ENCODE data around the gene HNRNPA2B1. TPM values are rescaled to one million over a fixed set of nuclear protein-coding genes. Genes with fewer than 3 reads are reported as not detected.
"Not testable (repeated sequence)": the region's sequence is repeated elsewhere in the genome, so short reads cannot be mapped to it uniquely, and the experiment has no call there.

Gene HNRNPA2B1
- total and polyA plus RNA-seq, 2 of the 4 experiments (the other 2 are of a cell fraction) = 49.3 to 515 TPM

DNA sequence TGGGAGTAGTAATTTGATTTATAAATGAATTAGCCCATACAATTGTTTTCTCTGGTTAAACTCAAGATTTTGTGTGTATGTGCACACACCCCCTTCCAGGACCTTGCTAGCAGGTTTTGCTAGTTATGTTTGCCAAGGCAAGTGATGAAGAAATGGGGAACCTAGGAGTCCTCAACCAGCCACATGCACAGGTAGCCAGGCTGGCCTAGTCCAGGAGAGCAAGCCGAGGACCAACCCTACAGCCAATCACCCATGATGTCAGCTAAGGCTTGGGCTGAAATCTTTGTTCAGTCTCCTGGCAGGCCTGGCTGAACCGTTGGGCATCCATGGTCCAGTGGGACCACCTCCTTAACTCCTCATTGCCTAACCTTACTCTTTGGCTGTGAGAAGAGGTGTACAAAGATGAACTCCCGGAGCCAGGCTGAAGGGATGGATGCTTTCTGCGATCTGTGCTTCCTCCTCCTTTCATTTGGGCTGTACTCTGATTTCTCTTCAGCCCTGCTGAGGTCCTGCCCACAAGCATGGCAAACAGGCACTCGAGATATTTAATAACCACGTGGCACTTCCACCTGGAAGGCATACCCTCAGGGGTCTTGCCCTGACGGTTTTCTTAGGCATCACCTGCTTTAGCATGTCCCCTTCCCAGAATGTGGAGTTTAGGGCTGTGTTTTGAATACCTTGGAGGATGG lies 22.1 kb downstream of the HNRNPA2B1 start:
- Histone ChIP-seq H2BK20ac (ENCODE audit: low read depth, low read length) (no peak overlapping the region), H3K36me3 (ENCODE audit: control insufficient read depth, insufficient read depth, low read length) (no peaks in the 10 kb centered on the region), H3K79me1 (ENCODE audit: low read depth in 1 of 2, low read length in 2 of 2) (no peaks in the 10 kb centered on the region), H2BK5ac (ENCODE audit: low read depth, low read length, poor library complexity, severe bottlenecking) (no peak overlapping the region), H3K4ac (ENCODE audit: low read depth, low read length) (no peak overlapping the region), H3K9me1 (ENCODE audit: insufficient read depth, low read length) (no peaks in the 10 kb centered on the region; the same call in 1 of the 2 replicates), H3K9ac (ENCODE audit: low read depth, low read length) (no peak overlapping the region), H3K27me3 (ENCODE audit: control insufficient read depth, insufficient read depth, low read length) (no peaks in the 10 kb centered on the region), H4K20me1 (ENCODE audit: insufficient read depth, low read length) (peaks cover 10% of the 10 kb centered on the region), H3K56ac (ENCODE audit: extremely low read depth, insufficient read depth, low read length) (no peak overlapping the region), H4K5ac (ENCODE audit: low read depth, low read length) (no peak overlapping the region), H4K8ac (ENCODE audit: low read depth in 2 of 2, low read length in 2 of 2) (no peak overlapping the region), H4K91ac (ENCODE audit: insufficient read depth, low read depth, low read length) (no peak overlapping the region), H2BK120ac (ENCODE audit: low read depth, low read length) (no peak overlapping the region), H2AK5ac (ENCODE audit: low read depth, low read length) (no peak overlapping the region), H2BK15ac (ENCODE audit: low read depth, low read length) (no peak overlapping the region), H2AFZ (replicated peaks; ENCODE audit: low read length, poor library complexity) (no peak overlapping the region), H3K4me3 (ENCODE audit: insufficient read depth, low read depth, low read length) (no peak overlapping the region), H2AK9ac (replicated peaks; ENCODE audit: low read depth, low read length, poor library complexity) (peak overlapping the region; percentile 35), H3K14ac (replicated peaks; ENCODE audit: low read depth, low read length) (no peak overlapping the region), H3K4me2 (ENCODE audit: low read depth, low read length) (no peak overlapping the region), H3K23ac (ENCODE audit: low read depth, low read length) (no peak overlapping the region), H3K18ac (ENCODE audit: low read depth, low read length) (no peak overlapping the region), H3K9me3 (ENCODE audit: control insufficient read depth, insufficient read depth, low read length) (no peaks in the 10 kb centered on the region), H3K27ac (ENCODE audit: insufficient read depth, low read length) (no peak overlapping the region), H3K4me1 (ENCODE audit: control insufficient read depth, insufficient read depth, low read length) (no peaks in the 10 kb centered on the region)
- POLR2A ChIA-PET (ENCODE audit: unreplicated experiment) = no interaction called here
- DNase-seq (no peak), ATAC-seq (ENCODE audit: low read depth) (no peak)
- dilution Hi-C loops (cut with HindIII; ENCODE audit: low sequenced_read_pairs, unreplicated experiment) (no loop called here), intact Hi-C loops (cut with micrococcal nuclease) (no loop called here), in situ Hi-C loops (cut with MboI; ENCODE audit: low sequenced_read_pairs) (no loop called here)
- BruUV-seq (replicated peaks) = no TSS peak
- CTCF ChIA-PET = no interaction called here
- WGBS, 2 experiments (ENCODE audit: extremely low coverage in 2 of 2, insufficient read length in 1 of 2) = no CpG with 5 or more reads among the region's 7 CpGs
- TF ChIP-seq RCOR1 (IDR thresholded peaks at IDR 0.05; ENCODE audit: insufficient replicate concordance, low read length) (no peak), NFE2L2 (IDR thresholded peaks at IDR 0.05; ENCODE audit: low read depth, low read length) (no peak), CEBPB (IDR thresholded peaks at IDR 0.05; ENCODE audit: low read depth, low read length) (no peak)

DNA sequence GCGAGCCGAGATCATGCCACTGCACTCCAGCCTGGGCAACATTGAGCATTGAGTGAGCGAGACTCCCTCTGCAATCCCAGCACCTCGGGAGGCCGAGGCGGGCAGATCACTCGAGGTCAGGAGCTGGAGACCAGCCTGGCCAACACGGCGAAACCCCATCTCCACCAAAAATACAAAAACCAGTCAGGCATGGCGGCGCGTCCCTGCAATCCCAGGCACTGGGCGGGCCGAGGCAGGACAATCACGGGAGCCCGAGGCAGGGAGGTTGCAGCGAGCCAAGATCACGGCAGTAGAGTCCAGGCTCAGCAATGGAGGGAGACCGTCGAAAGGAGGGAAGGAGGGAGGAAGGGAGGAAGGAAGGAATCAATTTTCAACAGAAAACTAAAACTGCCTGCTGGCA lies 23.3 kb downstream of the HNRNPA2B1 start:
- H4K8ac ChIP-seq (ENCODE audit: low read depth in 2 of 2, low read length in 2 of 2); H2AFZ ChIP-seq (replicated peaks; ENCODE audit: low read length, poor library complexity); H3K18ac ChIP-seq (ENCODE audit: low read depth, low read length); H4K20me1 ChIP-seq (ENCODE audit: insufficient read depth, low read length); H3K14ac ChIP-seq (replicated peaks; ENCODE audit: low read depth, low read length); H3K4me2 ChIP-seq (ENCODE audit: low read depth, low read length); H2AK9ac ChIP-seq (replicated peaks; ENCODE audit: low read depth, low read length, poor library complexity); H3K56ac ChIP-seq (ENCODE audit: extremely low read depth, insufficient read depth, low read length); H2AK5ac ChIP-seq (ENCODE audit: low read depth, low read length); H3K27ac ChIP-seq (ENCODE audit: insufficient read depth, low read length); H4K91ac ChIP-seq (ENCODE audit: insufficient read depth, low read depth, low read length); H3K9me1 ChIP-seq (ENCODE audit: insufficient read depth, low read length); BruUV-seq (replicated peaks); H3K79me1 ChIP-seq (ENCODE audit: low read depth in 1 of 2, low read length in 2 of 2); in situ Hi-C loops (cut with MboI; ENCODE audit: low sequenced_read_pairs); H2BK120ac ChIP-seq (ENCODE audit: low read depth, low read length); POLR2A ChIA-PET (ENCODE audit: unreplicated experiment); H3K23ac ChIP-seq (ENCODE audit: low read depth, low read length); DNase-seq; H3K4me1 ChIP-seq (ENCODE audit: control insufficient read depth, insufficient read depth, low read length); H3K27me3 ChIP-seq (ENCODE audit: control insufficient read depth, insufficient read depth, low read length); H4K5ac ChIP-seq (ENCODE audit: low read depth, low read length); CTCF ChIA-PET; H2BK15ac ChIP-seq (ENCODE audit: low read depth, low read length); H3K9ac ChIP-seq (ENCODE audit: low read depth, low read length); ATAC-seq (ENCODE audit: low read depth); H2BK5ac ChIP-seq (ENCODE audit: low read depth, low read length, poor library complexity, severe bottlenecking); intact Hi-C loops (cut with micrococcal nuclease); H3K36me3 ChIP-seq (ENCODE audit: control insufficient read depth, insufficient read depth, low read length); H2BK20ac ChIP-seq (ENCODE audit: low read depth, low read length); dilution Hi-C loops (cut with HindIII; ENCODE audit: low sequenced_read_pairs, unreplicated experiment); H3K4me3 ChIP-seq (ENCODE audit: insufficient read depth, low read depth, low read length); H3K9me3 ChIP-seq (ENCODE audit: control insufficient read depth, insufficient read depth, low read length); H3K4ac ChIP-seq (ENCODE audit: low read depth, low read length): not testable (repeated sequence)
- 90% methylated on average over 2 of the region's 20 CpGs; no CpG with 5 or more reads in 1 of the 2 experiments for WGBS, 2 experiments (ENCODE audit: extremely low coverage in 2 of 2, insufficient read length in 1 of 2)

All from IMR-90 (cell line).